Sigmoid colon (tissue), 7 donors: ENCODE measurements around the gene ADGRV1. TPM values are rescaled to one million over a fixed set of nuclear protein-coding genes. Genes with fewer than 3 reads are reported as not detected.
"Not testable (repeated sequence)": the region's sequence is repeated elsewhere in the genome, so short reads cannot be mapped to it uniquely, and the experiment has no call there.

Source experiments
- DNase-seq: peaks from one replicate; pipeline ENCODE4 v3.0.0-alpha.2; 2019
- H3K27ac ChIP-seq, 4 donors: fragments of 200-600 bp; sonication (generic); one replicate each; pipeline ENCODE4 v1.5.1; 2016 to 2019; ENCODE audit warnings: mild to moderate bottlenecking in 1 of 4
- H3K27me3 ChIP-seq, 3 donors: fragments of 200-600 bp; sonication (generic); one replicate each; pipeline ENCODE4 v1.5.1; 2019; ENCODE audit warnings: mild to moderate bottlenecking in 1 of 3
- H3K36me3 ChIP-seq, 4 donors: fragments of 200-600 bp; sonication (generic); one replicate each; pipeline ENCODE4 v1.5.1; 2016 to 2019
- H3K4me1 ChIP-seq, 4 donors: fragments of 200-600 bp; sonication (generic); one replicate each; pipeline ENCODE4 v1.5.1; 2017 to 2019
- H3K4me3 ChIP-seq, 4 donors: fragments of 200-600 bp; sonication (generic); one replicate each; pipeline ENCODE4 v1.5.1; 2017 to 2019; ENCODE audit warnings: mild to moderate bottlenecking in 2 of 4, moderate library complexity in 1 of 4
- H3K9me3 ChIP-seq, 4 donors: fragments of 200-600 bp in 3 of 4; sonication (generic) in 3 of 4; one replicate each; pipeline versions ENCODE4 v1.5.1 to v1.6.1; 2013 to 2019
- EP300 ChIP-seq, 4 donors: sonication (generic); formaldehyde crosslinking; IDR thresholded peaks; one replicate each; pipeline ENCODE4 v1.6.1; 2017; ENCODE audit warnings: antibody characterized with exemption in 4 of 4
- POLR2A ChIP-seq, 2 donors: fragments of 450-650 bp; IDR thresholded peaks; one replicate each; pipeline ENCODE4 v1.6.1; 2016; ENCODE audit warnings: antibody characterized with exemption in 2 of 2, mild to moderate bottlenecking in 2 of 2, moderate library complexity in 2 of 2
- POLR2AphosphoS5 ChIP-seq, 4 donors: sonication (generic); formaldehyde crosslinking; IDR thresholded peaks; one replicate each; pipeline ENCODE4 v1.6.1; 2017; ENCODE audit warnings: antibody characterized with exemption in 4 of 4
- WGBS, 2 donors: extraction: QIAGEN DNeasy Blood & Tissue Kit; methylation state at CpG; one replicate each; pipeline ENCODE4 v1.1.7; 2013; 5-methylcytosine and 5-hydroxymethylcytosine counted together
- intact Hi-C: fragments of 100-400 bp; cut with DNase I; formaldehyde crosslinking; loops from one replicate; pipeline ENCODE4 v1.15.1; 2023
- polyA plus RNA-seq, 3 donors: library from polyadenylated mRNA; stranded (reverse); fragments of 200-250 nt; gene quantifications; one replicate each; pipeline ENCODE4 v1.2.3, GENCODE V29; 2013
- total RNA-seq, 4 donors: library from RNA; depleted of rRNA; stranded (reverse); fragments of >200 nt; gene quantifications; one replicate each; pipeline ENCODE4 v1.1.0, GENCODE V29; 2016
- TF ChIP-seq, protein P1 (sequence below), 4 experiments: fragments of 450-650 bp in 3 of 4; fragments of 200-600 bp in 1 of 4; IDR thresholded peaks; one replicate each; pipeline ENCODE4 v1.5.1; 2016 to 2019; ENCODE audit warnings: antibody characterized with exemption in 4 of 4, mild to moderate bottlenecking in 3 of 4, moderate library complexity in 2 of 4
- donor health status: healthy with polysubstance abuse.
- donor health status: Bipolar disorder and iron deficiency.
- donor health status: healthy.

The ADGRV1 gene
- total and polyA plus RNA-seq, 7 donors, result 0.54 to 2.1 (median 0.74) TPM; not detected in 1

DNA sequence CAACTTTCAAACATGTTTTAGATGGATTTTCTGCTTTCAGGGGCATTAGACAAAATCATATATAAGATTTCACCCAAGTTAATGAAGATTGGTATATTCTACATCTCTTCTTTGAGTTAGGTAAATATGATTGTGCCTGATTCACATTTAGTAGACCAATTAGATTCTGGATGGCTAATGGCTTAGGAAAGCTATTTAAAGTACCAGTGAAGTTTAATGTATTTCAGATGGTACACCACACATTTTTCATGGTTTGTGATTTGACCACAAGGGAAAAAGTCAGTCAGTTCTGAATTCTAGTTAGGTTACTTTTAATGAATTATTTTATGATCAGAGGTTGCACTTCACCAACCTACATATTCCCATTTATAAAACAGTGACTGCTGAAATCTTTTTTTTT, 409.7 kb downstream of the ADGRV1 start:
- intact Hi-C loops, result no loop called here
- DNase-seq, result no peak
- H3K27me3 ChIP-seq, result no peaks in the 10 kb centered on the region
- H3K9me3 ChIP-seq, result peaks cover 0 to 4% (median 0%) of the 10 kb centered on the region in 4 donors
- no peak overlapping the region for H3K4me3 ChIP-seq
- no peaks in the 10 kb centered on the region for H3K4me1 ChIP-seq
- TF ChIP-seq EP300 (IDR thresholded peaks at IDR 0.05) (no peak), POLR2AphosphoS5 (IDR thresholded peaks at IDR 0.05) (no peak)
- TF ChIP-seq, protein P1, sequence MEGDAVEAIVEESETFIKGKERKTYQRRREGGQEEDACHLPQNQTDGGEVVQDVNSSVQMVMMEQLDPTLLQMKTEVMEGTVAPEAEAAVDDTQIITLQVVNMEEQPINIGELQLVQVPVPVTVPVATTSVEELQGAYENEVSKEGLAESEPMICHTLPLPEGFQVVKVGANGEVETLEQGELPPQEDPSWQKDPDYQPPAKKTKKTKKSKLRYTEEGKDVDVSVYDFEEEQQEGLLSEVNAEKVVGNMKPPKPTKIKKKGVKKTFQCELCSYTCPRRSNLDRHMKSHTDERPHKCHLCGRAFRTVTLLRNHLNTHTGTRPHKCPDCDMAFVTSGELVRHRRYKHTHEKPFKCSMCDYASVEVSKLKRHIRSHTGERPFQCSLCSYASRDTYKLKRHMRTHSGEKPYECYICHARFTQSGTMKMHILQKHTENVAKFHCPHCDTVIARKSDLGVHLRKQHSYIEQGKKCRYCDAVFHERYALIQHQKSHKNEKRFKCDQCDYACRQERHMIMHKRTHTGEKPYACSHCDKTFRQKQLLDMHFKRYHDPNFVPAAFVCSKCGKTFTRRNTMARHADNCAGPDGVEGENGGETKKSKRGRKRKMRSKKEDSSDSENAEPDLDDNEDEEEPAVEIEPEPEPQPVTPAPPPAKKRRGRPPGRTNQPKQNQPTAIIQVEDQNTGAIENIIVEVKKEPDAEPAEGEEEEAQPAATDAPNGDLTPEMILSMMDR (IDR thresholded peaks at IDR 0.05), result no peak
- no peak overlapping the region for H3K27ac ChIP-seq
- no peaks in the 10 kb centered on the region for H3K36me3 ChIP-seq

DNA sequence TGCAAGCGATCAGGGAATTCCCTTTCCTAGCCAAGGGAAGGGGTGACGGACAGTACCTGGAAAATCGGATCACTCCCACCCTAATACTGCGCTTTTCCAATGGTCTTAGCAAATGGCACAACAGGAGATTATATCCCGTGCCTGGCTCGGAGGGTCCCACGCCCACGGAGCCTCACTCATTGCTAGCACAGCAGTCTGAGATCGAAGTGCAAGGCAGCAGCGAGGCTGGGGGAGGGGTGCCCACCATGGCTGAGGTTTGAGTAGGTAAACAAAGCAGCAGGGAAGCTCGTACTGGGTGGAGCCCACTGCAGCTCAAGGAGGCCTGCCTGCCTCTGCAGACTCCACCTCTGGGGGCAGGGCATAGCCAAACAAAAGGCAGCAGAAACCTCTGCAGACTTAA, 411.3 kb downstream of the ADGRV1 start:
- 87 to 95% methylated on average over 11 of the region's 11 CpGs for WGBS, 2 donors
- H3K4me3 ChIP-seq, H3K4me1 ChIP-seq, H3K9me3 ChIP-seq, H3K27me3 ChIP-seq, H3K36me3 ChIP-seq, DNase-seq, intact Hi-C loops, H3K27ac ChIP-seq: not testable (repeated sequence)

DNA sequence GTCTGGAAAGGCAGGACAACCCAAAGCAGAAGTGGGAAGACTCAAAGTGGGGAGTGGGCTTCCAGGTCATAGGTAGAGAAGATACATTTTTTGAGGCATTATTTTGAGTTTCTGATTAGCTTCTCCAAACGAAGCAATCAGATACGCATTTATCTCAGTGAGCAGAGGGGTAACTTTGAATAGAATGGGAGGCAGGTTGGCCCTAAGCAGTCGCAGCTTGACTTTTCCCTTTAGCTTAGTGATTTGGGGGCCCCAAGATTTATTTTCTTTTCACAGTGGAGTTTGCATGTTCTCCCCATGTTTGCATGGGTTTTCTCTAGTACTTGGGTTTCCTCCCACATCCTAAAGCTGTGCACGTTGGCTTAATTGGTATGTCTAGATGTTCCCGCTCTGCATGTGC, 422.6 kb downstream of the ADGRV1 start:
- Histone ChIP-seq H3K27me3 (no peaks in the 10 kb centered on the region), H3K4me1 (no peaks in the 10 kb centered on the region), H3K27ac (no peak overlapping the region), H3K36me3 (no peaks in the 10 kb centered on the region), H3K4me3 (no peak overlapping the region), H3K9me3 (no peaks in the 10 kb centered on the region)
- intact Hi-C loops, result no loop called here
- 93 to 97% methylated on average over 5 of the region's 5 CpGs for WGBS, 2 donors
- no peak for TF ChIP-seq POLR2A (IDR thresholded peaks at IDR 0.05)
- TF ChIP-seq EP300 (IDR thresholded peaks at IDR 0.05), result no peak
- TF ChIP-seq, protein P1 (IDR thresholded peaks at IDR 0.05), result no peak
- TF ChIP-seq POLR2AphosphoS5 (IDR thresholded peaks at IDR 0.05), result no peak
- DNase-seq, result no peak

DNA sequence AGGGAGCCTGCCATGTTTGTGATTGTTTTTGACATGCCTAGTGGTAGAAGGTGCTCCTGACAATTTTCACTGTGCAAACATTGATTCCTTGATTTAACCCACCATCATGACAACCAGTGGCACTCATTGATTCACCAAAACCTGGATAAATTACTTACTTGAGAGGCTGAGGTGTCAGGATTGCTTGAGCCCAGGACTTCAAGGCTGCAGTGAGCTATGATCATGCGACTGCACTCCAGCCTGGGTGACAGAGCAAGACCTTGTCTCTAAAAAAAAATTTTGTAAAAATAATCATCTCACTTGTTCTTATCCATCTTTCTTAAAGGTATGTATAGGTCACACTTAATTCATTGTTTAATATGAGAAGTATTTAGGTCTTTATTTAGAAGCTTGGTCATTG, 423.2 kb downstream of the ADGRV1 start:
- Histone ChIP-seq H3K9me3 (no peaks in the 10 kb centered on the region), H3K4me3 (no peak overlapping the region), H3K27ac (no peak overlapping the region), H3K27me3 (no peaks in the 10 kb centered on the region), H3K36me3 (no peaks in the 10 kb centered on the region), H3K4me1 (no peaks in the 10 kb centered on the region)
- 2 to 98% methylated on average over 1 of the region's 1 CpG for WGBS, 2 donors
- TF ChIP-seq POLR2AphosphoS5 (IDR thresholded peaks at IDR 0.05), result no peak
- TF ChIP-seq POLR2A (IDR thresholded peaks at IDR 0.05), result no peak
- TF ChIP-seq EP300 (IDR thresholded peaks at IDR 0.05), result no peak
- TF ChIP-seq, protein P1 (IDR thresholded peaks at IDR 0.05), result no peak
- no peak for DNase-seq
- intact Hi-C loops, result no loop called here

DNA sequence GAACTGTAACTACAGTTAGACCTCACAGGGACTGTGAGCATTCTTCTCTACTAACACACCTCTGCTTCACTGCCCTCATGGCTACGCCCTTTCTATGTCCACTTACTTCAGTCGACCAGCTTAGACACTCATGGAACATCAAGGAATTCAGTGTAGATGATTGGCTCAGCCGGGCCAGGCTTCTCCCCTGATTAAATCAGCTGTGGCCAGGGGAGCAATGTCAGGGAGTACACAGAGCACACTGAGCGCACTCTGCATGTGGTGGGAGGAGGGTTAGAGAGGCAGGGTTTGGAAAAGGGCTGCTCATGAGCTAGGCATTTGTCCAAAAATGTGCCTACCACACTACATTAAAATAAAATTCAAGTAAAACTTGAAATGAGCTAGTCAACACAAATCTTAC, 424.0 kb downstream of the ADGRV1 start:
- Histone ChIP-seq H3K4me3 (no peak overlapping the region), H3K27ac (no peak overlapping the region), H3K4me1 (no peaks in the 10 kb centered on the region), H3K27me3 (no peaks in the 10 kb centered on the region), H3K9me3 (no peaks in the 10 kb centered on the region), H3K36me3 (no peaks in the 10 kb centered on the region)
- intact Hi-C loops, result no loop called here
- WGBS, 2 donors, result 64 to 77% methylated on average over 4 of the region's 4 CpGs
- DNase-seq, result no peak
- TF ChIP-seq EP300 (IDR thresholded peaks at IDR 0.05), result no peak
- TF ChIP-seq, protein P1 (IDR thresholded peaks at IDR 0.05), result no peak
- TF ChIP-seq POLR2A (IDR thresholded peaks at IDR 0.05), result no peak
- no peak for TF ChIP-seq POLR2AphosphoS5 (IDR thresholded peaks at IDR 0.05)
